Fibroblast of pulmonary artery (primary cell): Measurements from ENCODE around the gene TRIM51.

ENCODE experiments used
- DNase-seq: peaks from one replicate; pipeline ENCODE4 v3.0.0-alpha.2; 2010; ENCODE audit warnings: low read depth
- H3K4me3 ChIP-seq: replicated peaks from 2 replicates; pipeline ENCODE4 v1.5.1; 2011; ENCODE audit warnings: low read depth, mild to moderate bottlenecking, control low read depth, low read length, moderate library complexity
- TF ChIP-seq, protein P1 (sequence below): IDR thresholded peaks from 2 replicates; pipeline ENCODE4 v1.5.1; 2011; ENCODE audit warnings: mild to moderate bottlenecking, control low read depth, low read length, inconsistent platforms; ENCODE audit errors: missing control alignments

Gene TRIM51

DNA sequence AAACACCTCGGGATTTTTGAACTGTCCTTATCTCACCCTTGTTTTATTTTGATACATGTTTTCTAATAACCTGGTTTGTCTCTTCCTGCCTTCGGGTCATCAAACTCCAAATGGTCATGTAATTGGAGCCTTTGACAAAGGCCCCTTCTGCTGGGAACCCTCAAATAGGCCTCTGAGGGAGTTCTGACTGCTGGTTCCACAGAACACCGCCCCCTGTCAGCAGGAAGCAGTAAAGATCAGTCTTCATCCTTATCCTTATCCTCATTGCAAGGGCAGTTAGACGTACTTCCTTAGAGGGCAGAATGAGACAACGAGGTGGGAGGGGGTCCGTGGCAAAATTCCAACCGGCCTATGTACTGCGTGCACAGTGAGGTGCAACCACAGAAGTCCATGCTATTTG lies 12.1 kb downstream of the TRIM51 start:
- TF ChIP-seq, protein P1, sequence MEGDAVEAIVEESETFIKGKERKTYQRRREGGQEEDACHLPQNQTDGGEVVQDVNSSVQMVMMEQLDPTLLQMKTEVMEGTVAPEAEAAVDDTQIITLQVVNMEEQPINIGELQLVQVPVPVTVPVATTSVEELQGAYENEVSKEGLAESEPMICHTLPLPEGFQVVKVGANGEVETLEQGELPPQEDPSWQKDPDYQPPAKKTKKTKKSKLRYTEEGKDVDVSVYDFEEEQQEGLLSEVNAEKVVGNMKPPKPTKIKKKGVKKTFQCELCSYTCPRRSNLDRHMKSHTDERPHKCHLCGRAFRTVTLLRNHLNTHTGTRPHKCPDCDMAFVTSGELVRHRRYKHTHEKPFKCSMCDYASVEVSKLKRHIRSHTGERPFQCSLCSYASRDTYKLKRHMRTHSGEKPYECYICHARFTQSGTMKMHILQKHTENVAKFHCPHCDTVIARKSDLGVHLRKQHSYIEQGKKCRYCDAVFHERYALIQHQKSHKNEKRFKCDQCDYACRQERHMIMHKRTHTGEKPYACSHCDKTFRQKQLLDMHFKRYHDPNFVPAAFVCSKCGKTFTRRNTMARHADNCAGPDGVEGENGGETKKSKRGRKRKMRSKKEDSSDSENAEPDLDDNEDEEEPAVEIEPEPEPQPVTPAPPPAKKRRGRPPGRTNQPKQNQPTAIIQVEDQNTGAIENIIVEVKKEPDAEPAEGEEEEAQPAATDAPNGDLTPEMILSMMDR, result no peak
- H3K4me3 ChIP-seq, result no peak overlapping the region
- no peak for DNase-seq

DNA sequence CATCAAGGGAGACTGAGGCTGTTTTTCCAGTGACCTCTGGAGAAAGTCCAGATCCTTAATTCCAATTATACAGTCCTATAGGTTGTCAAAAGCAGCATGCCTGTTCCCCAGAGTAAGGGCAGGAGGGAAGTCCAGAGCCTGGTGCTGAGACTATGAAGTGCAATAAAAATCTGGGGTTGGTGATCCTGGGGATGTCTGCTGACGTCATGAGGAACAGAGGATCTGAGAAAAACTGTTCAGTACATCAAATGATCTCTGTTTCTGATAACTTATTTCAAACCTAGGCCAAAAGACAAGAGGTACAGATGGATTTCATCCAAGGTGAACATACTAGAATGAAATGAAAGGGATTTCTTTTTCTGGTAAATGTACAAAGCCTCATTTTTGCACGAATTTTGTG lies 19.2 kb downstream of the TRIM51 start:
- H3K4me3 ChIP-seq, result no peak overlapping the region
- DNase-seq, result no peak
- TF ChIP-seq, protein P1, result no peak

DNA sequence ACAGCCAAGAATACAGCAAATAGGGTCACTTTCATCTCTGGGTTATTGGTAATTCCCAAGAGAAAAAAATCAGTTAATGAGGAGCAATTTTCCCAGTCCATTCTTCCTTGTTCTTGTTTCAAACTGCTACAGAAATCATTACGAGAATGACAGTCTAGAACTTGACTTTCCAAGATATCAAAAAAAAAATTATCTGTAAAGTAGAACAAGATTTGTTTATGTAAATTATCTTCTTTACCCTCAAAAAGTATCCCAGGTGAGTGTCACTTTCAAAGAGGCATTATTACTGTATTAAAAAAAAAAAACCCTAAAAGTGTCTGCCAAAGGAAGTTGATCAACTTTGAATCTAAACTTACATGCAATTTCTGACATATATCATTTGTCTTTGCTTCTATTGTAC lies 31.4 kb downstream of the TRIM51 start, which contains the start of gene OR5W2:
Gene OR5W2 (minus strand): TSS at position 101 of the 400 bp plus-strand sequence. CDS start 0 bp downstream, at position 101.
- no peak for DNase-seq
- TF ChIP-seq, protein P1, result no peak

DNA sequence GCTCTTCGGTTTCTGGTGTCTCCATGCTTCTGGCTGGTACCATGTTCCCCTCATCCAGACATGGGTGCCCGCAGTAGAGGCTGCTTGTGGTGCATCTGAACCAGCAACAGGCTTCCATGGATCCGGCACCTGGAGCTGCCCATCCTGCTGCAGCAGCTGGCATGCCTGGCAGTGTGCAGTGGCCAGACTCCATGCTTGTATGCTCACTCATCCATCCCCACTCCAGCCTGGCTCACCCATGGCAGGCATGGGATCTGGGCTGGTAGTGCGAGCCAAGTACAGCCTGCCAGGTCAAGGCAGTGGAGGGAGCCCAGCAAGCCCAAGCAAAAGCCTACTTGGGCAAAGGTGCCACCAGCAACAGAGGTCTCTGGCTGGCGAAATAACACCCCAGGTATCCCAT lies 37.4 kb downstream of the TRIM51 start:
- no peak overlapping the region for H3K4me3 ChIP-seq
- TF ChIP-seq, protein P1, result no peak

More for the DNA sequence above, 31.4 kb downstream of the TRIM51 start, which contains the start of gene OR5W2:
- no peak within 1 kb of the TSS for H3K4me3 ChIP-seq

DNA sequence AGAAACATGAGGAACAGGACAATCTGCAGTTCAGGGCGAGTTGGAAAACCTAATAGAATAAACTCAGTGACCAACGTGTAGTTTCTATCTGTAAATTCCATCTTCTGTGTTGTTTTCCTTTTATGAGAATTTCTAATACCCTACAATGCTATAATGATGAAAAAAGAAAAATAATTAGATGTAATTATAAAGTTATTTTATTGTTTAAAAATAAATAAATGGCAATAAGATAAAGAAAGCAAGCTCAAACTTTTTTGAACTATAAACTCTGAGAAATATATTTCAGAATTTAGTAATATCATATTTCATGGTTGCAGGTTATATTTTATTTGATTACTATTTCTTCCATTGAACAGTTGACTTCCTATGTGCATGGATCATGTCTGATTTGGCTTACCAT lies 53.2 kb downstream of the TRIM51 start, which contains the start of gene OR5I1:
Gene OR5I1 (minus strand): TSS at position 101 of the 400 bp plus-strand sequence. CDS start 0 bp downstream, at position 101.
- TF ChIP-seq, protein P1, result no peak
- no peak within 1 kb of the TSS for H3K4me3 ChIP-seq
- DNase-seq, result no peak

More for the DNA sequence above, 37.4 kb downstream of the TRIM51 start:
- DNase-seq, result no peak
